ENCODE measurements around the gene SPOCK3. TPM values are rescaled to one million over a fixed set of nuclear protein-coding genes. Genes with fewer than 3 reads are reported as not detected.
"Not testable (repeated sequence)": the region's sequence is repeated elsewhere in the genome, so short reads cannot be mapped to it uniquely, and the experiment has no call there.

SPOCK3 gene
- total and polyA plus RNA-seq, 2 experiments from 2014 or later, result 1.6 to 4.1 TPM

DNA sequence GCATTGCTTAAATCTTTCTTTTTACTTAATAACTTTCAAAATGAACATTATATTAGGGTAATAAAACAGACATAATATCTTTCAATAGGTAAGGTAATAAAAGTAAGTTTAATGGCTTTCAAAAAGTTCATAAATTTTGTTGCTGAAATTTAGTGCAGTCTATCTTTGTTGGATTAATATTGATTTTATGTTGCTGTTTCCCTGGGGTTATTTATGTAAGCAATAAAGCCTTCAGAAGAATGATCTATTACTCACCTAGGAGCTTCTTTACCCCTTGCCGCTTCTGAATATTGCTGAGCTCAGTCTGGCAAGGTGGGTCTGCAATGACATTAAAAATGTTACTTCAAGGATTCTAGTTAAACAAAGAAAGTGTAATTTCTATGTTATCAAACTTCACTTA lies 492.6 kb downstream of the SPOCK3 start:
- no peak overlapping the region for H3K4me3 ChIP-seq
- H3K27ac ChIP-seq (ENCODE audit: low read depth), result no peak overlapping the region
- H3K4me1 ChIP-seq (ENCODE audit: insufficient read depth), result no peaks in the 10 kb centered on the region
- no peak overlapping the region for H3K4me3 Mint-ChIP-seq
- no peak overlapping the region for H3K4me2 ChIP-seq
- no peak overlapping the region for H2AFZ ChIP-seq
- H3K27ac Mint-ChIP-seq, result no peak overlapping the region
- no peaks in the 10 kb centered on the region for H3F3A ChIP-seq (replicated peaks; ENCODE audit: low read depth)
- TF ChIP-seq, protein P1, sequence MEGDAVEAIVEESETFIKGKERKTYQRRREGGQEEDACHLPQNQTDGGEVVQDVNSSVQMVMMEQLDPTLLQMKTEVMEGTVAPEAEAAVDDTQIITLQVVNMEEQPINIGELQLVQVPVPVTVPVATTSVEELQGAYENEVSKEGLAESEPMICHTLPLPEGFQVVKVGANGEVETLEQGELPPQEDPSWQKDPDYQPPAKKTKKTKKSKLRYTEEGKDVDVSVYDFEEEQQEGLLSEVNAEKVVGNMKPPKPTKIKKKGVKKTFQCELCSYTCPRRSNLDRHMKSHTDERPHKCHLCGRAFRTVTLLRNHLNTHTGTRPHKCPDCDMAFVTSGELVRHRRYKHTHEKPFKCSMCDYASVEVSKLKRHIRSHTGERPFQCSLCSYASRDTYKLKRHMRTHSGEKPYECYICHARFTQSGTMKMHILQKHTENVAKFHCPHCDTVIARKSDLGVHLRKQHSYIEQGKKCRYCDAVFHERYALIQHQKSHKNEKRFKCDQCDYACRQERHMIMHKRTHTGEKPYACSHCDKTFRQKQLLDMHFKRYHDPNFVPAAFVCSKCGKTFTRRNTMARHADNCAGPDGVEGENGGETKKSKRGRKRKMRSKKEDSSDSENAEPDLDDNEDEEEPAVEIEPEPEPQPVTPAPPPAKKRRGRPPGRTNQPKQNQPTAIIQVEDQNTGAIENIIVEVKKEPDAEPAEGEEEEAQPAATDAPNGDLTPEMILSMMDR (conservative IDR thresholded peaks at IDR 0.05; ENCODE audit: low read depth in 2 of 2), result no peak
- TF ChIP-seq JUNB (IDR thresholded peaks at IDR 0.05; ENCODE audit: unreplicated experiment) (no peak), CREB1 (CRISPR knock-in tag; IDR thresholded peaks at IDR 0.05; ENCODE audit: low read depth) (no peak)
- peaks cover 37% of the 10 kb centered on the region for H3K9me3 Mint-ChIP-seq
- no peaks in the 10 kb centered on the region for H3K4me1 Mint-ChIP-seq
- no peaks in the 10 kb centered on the region for H3K27me3 Mint-ChIP-seq (ENCODE audit: insufficient read depth, low read depth, poor library complexity)
- ATAC-seq (no peak), DNase-seq (ENCODE audit: low spot score) (no peak)
- peaks cover 34% of the 10 kb centered on the region for H3K36me3 Mint-ChIP-seq (ENCODE audit: low read depth)
- H3K27me3 ChIP-seq (ENCODE audit: insufficient read depth), result no peaks in the 10 kb centered on the region
- H3K36me3 ChIP-seq (ENCODE audit: insufficient read depth), result peaks cover 16% of the 10 kb centered on the region
- peaks cover 5% of the 10 kb centered on the region for H3K9me2 ChIP-seq (ENCODE audit: insufficient read depth)
- no peaks in the 10 kb centered on the region for H3K79me2 ChIP-seq (replicated peaks; ENCODE audit: insufficient read depth)
- H4K20me1 ChIP-seq (replicated peaks; ENCODE audit: insufficient read depth), result no peaks in the 10 kb centered on the region

DNA sequence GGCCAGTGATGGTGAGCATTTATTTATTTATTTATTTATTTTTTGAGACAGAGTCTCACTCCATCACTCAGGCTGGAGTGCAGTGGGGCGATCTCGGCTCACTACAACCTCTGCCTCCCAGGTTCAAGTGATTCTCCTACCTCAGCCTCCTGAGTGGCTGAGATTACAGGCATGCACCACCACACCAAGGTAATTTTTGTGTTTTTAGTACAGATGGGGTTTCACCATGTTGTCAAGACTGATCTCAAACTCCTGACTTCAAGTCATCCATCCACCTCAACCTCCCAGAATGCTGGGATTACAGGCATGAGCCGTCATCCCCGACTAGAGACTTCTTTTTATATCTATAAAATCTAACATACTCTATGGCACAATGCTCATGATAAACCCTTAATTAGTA lies 495.1 kb downstream of the SPOCK3 start:
- H3K4me3 ChIP-seq; H3K4me2 ChIP-seq; H3K4me1 ChIP-seq (ENCODE audit: insufficient read depth); DNase-seq (ENCODE audit: low spot score); H3K27ac Mint-ChIP-seq; H3K9me2 ChIP-seq (ENCODE audit: insufficient read depth); H3K79me2 ChIP-seq (replicated peaks; ENCODE audit: insufficient read depth); ATAC-seq; H2AFZ ChIP-seq; H3K4me3 Mint-ChIP-seq; H3K27me3 ChIP-seq (ENCODE audit: insufficient read depth); H3K27me3 Mint-ChIP-seq (ENCODE audit: insufficient read depth, low read depth, poor library complexity); H3K27ac ChIP-seq (ENCODE audit: low read depth); H4K20me1 ChIP-seq (replicated peaks; ENCODE audit: insufficient read depth); H3F3A ChIP-seq (replicated peaks; ENCODE audit: low read depth); H3K4me1 Mint-ChIP-seq: not testable (repeated sequence)
- H3K9me3 Mint-ChIP-seq, result peaks cover 13% of the 10 kb centered on the region
- H3K36me3 ChIP-seq (ENCODE audit: insufficient read depth), result peaks cover 16% of the 10 kb centered on the region
- H3K36me3 Mint-ChIP-seq (ENCODE audit: low read depth), result peaks cover 13% of the 10 kb centered on the region

DNA sequence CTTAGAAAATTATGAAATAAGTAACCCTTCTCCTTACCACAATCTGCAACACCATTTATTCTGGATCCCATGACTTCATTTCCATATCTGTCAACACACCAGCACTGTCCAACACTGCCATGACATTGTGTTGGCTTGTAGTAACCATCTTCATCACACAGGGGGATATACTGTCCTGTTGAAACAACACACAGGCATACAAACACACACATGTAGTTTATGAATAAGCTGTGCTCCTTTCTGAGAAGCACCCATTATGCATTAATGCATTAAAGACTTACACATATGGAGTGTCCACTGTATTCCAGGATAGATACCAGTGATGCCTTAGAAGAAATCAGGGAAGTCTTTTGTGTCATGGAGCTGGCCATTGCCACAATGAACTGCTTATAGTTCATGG lies 496.9 kb downstream of the SPOCK3 start:
- TF ChIP-seq, protein P1 (conservative IDR thresholded peaks at IDR 0.05; ENCODE audit: low read depth in 2 of 2), result no peak
- TF ChIP-seq NANOG (IDR thresholded peaks at IDR 0.05; ENCODE audit: borderline replicate concordance) (no peak), POLR2AphosphoS5 (IDR thresholded peaks at IDR 0.05; ENCODE audit: low read depth) (peak; percentile 43; the same call in 1 of the 2 replicates)
- no peak overlapping the region for H2AFZ ChIP-seq
- no peak overlapping the region for H3K27ac Mint-ChIP-seq
- no peaks in the 10 kb centered on the region for H3K4me1 ChIP-seq (ENCODE audit: insufficient read depth)
- ATAC-seq (no peak), DNase-seq (ENCODE audit: low spot score) (no peak)
- no peak overlapping the region for H3K4me3 ChIP-seq
- H3K9me3 Mint-ChIP-seq, result no peaks in the 10 kb centered on the region
- H4K20me1 ChIP-seq (replicated peaks; ENCODE audit: insufficient read depth), result no peaks in the 10 kb centered on the region
- peaks cover 5% of the 10 kb centered on the region for H3K9me2 ChIP-seq (ENCODE audit: insufficient read depth)
- peaks cover 4% of the 10 kb centered on the region; the same call in 1 of the 3 replicates for H3K4me1 Mint-ChIP-seq
- H3K4me3 Mint-ChIP-seq, result no peak overlapping the region
- H3K4me2 ChIP-seq, result no peak overlapping the region
- 0 out of 2 replicates have a peak, but pooled peaks cover under 1% of the 10 kb centered on the region for H3K36me3 ChIP-seq (ENCODE audit: insufficient read depth)
- no peak overlapping the region for H3K27ac ChIP-seq (ENCODE audit: low read depth)
- no peaks in the 10 kb centered on the region for H3K36me3 Mint-ChIP-seq (ENCODE audit: low read depth)
- no peaks in the 10 kb centered on the region for H3K27me3 ChIP-seq (ENCODE audit: insufficient read depth)
- H3F3A ChIP-seq (replicated peaks; ENCODE audit: low read depth), result no peaks in the 10 kb centered on the region
- no peaks in the 10 kb centered on the region for H3K79me2 ChIP-seq (replicated peaks; ENCODE audit: insufficient read depth)
- no peaks in the 10 kb centered on the region for H3K27me3 Mint-ChIP-seq (ENCODE audit: insufficient read depth, low read depth, poor library complexity)

All from GM23338 (cell line).